GM06990 (cell line): ENCODE data around the gene GTF2A1.
A peak's percentile ranks its signal among the peaks of the same experiment; 100 is the strongest.

ENCODE experiments used
- DNase-seq: peaks from one replicate; pipeline ENCODE4 v3.0.0-alpha.2; 2011; ENCODE audit not compliant: insufficient read length; ENCODE audit errors: extremely low read depth
- H3K27me3 ChIP-seq: replicated peaks from 2 replicates; pipeline ENCODE4 v1.6.0; 2011; ENCODE audit warnings: low read length; ENCODE audit not compliant: control insufficient read depth, insufficient read depth
- H3K36me3 ChIP-seq: 2 replicates; pipeline ENCODE4 v1.5.1; 2011; ENCODE audit warnings: low read length; ENCODE audit not compliant: control insufficient read depth, insufficient read depth
- H3K4me3 ChIP-seq: replicated peaks from 2 replicates; pipeline ENCODE4 v1.5.1; 2011; ENCODE audit warnings: low read depth, mild to moderate bottlenecking, control low read depth, low read length
- TF ChIP-seq, protein P1 (sequence below): IDR thresholded peaks from 2 replicates; pipeline ENCODE4 v1.5.1; 2011; ENCODE audit warnings: low read length, control low read depth, mild to moderate bottlenecking, inconsistent platforms; ENCODE audit not compliant: insufficient read depth, poor library complexity, severe bottlenecking

Gene GTF2A1

DNA sequence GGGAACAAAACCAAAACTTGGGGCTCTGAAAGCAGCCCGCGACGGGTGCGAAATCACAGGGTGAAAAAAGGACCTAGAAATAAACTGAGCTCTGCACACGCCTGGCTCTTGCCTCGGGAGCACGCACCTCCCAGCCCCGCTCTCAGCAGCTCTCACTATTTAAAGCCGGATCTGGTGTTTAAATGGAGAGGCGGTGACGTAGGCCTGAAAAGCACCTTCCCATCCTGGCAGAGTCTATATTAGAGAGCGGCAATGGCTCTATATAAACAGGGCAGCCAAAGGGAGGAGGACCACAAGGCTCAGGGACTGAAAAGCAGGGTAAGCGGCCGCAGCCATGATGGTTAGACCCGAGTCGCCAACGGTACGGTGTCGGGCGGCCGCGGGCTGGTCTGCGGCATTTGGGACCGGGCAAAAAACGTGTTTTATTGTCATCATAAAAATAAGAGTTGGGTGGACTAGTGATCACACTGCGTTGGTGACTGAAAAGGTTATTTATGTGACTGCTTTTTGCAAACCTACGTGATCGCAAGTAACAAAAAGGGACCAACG lies 1.5 kb downstream of the GTF2A1 start:
- H3K4me3 ChIP-seq = peak overlapping the region; percentile 87
- no peaks in the 10 kb centered on the region for H3K36me3 ChIP-seq
- peak; percentile 85 for DNase-seq
- TF ChIP-seq, protein P1, sequence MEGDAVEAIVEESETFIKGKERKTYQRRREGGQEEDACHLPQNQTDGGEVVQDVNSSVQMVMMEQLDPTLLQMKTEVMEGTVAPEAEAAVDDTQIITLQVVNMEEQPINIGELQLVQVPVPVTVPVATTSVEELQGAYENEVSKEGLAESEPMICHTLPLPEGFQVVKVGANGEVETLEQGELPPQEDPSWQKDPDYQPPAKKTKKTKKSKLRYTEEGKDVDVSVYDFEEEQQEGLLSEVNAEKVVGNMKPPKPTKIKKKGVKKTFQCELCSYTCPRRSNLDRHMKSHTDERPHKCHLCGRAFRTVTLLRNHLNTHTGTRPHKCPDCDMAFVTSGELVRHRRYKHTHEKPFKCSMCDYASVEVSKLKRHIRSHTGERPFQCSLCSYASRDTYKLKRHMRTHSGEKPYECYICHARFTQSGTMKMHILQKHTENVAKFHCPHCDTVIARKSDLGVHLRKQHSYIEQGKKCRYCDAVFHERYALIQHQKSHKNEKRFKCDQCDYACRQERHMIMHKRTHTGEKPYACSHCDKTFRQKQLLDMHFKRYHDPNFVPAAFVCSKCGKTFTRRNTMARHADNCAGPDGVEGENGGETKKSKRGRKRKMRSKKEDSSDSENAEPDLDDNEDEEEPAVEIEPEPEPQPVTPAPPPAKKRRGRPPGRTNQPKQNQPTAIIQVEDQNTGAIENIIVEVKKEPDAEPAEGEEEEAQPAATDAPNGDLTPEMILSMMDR = no peak
- no peaks in the 10 kb centered on the region for H3K27me3 ChIP-seq

DNA sequence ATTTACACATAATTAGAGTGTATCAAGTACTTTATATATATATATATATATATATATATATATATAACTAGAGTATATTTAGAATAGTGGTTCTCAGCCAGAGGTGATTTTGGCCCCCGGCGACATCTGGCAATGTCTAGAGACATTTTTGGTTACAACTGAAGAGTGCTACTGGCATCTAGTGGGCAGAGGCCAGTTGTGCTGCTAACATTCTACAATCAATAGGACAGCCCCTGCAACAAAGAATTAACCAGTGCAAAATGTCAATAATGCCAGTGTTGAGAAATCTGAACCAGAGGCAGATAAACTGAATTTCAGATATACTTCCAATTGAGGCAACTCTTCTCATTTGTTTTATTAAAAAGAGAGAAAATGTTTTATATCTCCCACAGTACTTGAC lies 8.9 kb downstream of the GTF2A1 start:
- Histone ChIP-seq H3K36me3 (peaks cover 5% of the 10 kb centered on the region), H3K27me3 (no peaks in the 10 kb centered on the region), H3K4me3 (no peak overlapping the region)
- TF ChIP-seq, protein P1 = peak; percentile 59
- no peak for DNase-seq

DNA sequence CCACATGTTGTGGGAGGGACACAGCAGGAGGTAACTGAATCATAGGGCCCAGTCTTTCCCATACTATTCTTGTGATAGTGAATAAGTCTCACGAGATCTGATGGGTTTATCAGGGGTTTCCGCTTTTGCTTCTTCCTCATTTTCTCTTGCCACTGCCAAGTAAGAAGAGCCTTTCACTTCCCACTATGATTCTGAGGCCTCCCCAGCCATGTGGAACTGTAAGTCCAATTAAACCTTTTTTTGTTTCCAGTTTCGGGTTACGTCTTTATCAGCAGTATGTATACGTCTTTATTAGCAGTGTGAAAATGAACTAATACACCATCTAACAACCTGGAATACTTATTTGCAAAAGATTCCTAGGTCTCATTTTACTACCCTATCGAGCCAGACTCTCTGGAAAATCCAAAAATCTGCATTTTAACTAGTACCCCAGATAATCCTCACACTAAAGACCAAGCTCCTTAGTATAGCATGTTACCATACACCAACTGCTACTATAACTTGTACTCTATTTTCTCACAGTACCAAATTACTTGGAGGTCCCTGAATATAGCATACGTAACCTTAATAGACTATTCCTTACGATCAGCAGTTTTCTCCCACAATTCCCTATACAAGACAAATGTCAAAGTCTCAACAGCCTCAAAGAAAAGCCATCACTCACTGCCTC lies 11.5 kb downstream of the GTF2A1 start:
- no peaks in the 10 kb centered on the region for H3K27me3 ChIP-seq
- H3K36me3 ChIP-seq = peaks cover 5% of the 10 kb centered on the region
- peak; percentile 17 for DNase-seq
- TF ChIP-seq, protein P1 = no peak
- no peak overlapping the region for H3K4me3 ChIP-seq

DNA sequence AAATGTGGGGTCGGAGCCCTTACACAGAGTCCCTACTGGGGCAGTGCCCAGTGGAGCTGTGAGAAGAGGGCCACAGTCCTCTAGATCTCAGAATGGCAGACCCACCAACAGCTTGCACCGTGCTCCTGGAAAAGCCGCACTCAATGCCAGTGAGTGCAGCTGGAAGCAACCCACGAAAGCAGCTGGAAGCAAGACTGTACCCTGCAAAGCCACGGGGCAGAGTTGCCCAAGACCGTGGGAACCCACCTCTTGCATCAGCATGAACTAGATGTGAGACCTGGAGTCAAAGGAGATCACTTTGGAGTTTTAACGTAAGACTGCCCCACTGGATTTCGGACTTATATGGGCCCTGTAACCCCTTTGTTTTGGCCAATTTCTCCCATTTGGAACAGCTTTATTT lies 12.3 kb downstream of the GTF2A1 start:
- TF ChIP-seq, protein P1 = no peak
- H3K4me3 ChIP-seq = no peak overlapping the region
- DNase-seq = no peak
- H3K27me3 ChIP-seq = no peaks in the 10 kb centered on the region
- H3K36me3 ChIP-seq = peaks cover 5% of the 10 kb centered on the region

DNA sequence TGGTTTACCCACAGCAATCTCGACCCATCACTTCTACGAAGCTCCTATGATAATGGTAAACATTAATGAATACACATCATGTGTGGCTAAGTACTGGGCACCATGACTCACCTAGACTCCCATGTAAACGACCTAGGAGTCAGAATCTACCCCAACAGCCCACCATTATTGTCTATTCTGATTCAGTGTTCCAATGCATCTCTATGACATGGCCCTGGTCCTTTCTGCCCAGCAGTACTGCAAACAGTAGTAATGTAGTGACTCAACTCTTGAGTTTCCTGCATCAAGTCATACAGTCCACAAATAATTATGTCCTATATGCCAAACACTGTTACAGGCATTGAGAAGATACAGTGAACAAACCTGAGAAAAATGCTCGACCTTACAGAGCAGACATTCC lies 14.6 kb downstream of the GTF2A1 start:
- no peak for DNase-seq
- TF ChIP-seq, protein P1 = no peak
- no peaks in the 10 kb centered on the region for H3K27me3 ChIP-seq
- peaks cover 8% of the 10 kb centered on the region for H3K36me3 ChIP-seq
- H3K4me3 ChIP-seq = no peak overlapping the region
